H9 (cell line): Measurements from ENCODE around the gene NPS. TPM values are rescaled to one million over a fixed set of nuclear protein-coding genes. Genes with fewer than 3 reads are reported as not detected.

Experiments used
- DNase-seq: peaks from one replicate; pipeline ENCODE4 v3.0.0-alpha.2; 2017
- H2AFZ ChIP-seq: one replicate; pipeline ENCODE4 v1.6.1; 2013; ENCODE audit warnings: mild to moderate bottlenecking, low read length, control low read depth, moderate library complexity
- H2AK5ac ChIP-seq: 2 replicates; pipeline ENCODE4 v1.6.1; 2013; ENCODE audit warnings: low read length, control low read depth, mixed read lengths; ENCODE audit not compliant: insufficient read length
- H2BK120ac ChIP-seq: one replicate; pipeline ENCODE4 v1.6.1; 2013; ENCODE audit warnings: low read depth, mild to moderate bottlenecking, low read length, control low read depth, inconsistent platforms; ENCODE audit not compliant: poor library complexity, severe bottlenecking
- H2BK12ac ChIP-seq: 2 replicates; pipeline ENCODE4 v1.6.1; 2013; ENCODE audit warnings: low read length, control low read depth, mixed read lengths, low read depth; ENCODE audit not compliant: insufficient read length
- H2BK15ac ChIP-seq: 2 replicates; pipeline ENCODE4 v1.6.1; 2013; ENCODE audit warnings: low read depth, low read length, control low read depth
- H2BK20ac ChIP-seq: one replicate; pipeline ENCODE4 v1.6.1; 2013; ENCODE audit warnings: low read depth, mild to moderate bottlenecking, low read length, control low read depth, inconsistent platforms; ENCODE audit not compliant: poor library complexity, severe bottlenecking
- H2BK5ac ChIP-seq: 2 replicates; pipeline ENCODE4 v1.6.1; 2013; ENCODE audit warnings: low read length, control low read depth, mixed read lengths; ENCODE audit not compliant: insufficient read length
- H3K14ac ChIP-seq: 2 replicates; pipeline ENCODE4 v1.6.1; 2013; ENCODE audit warnings: low read length, control low read depth; ENCODE audit not compliant: insufficient read depth
- H3K18ac ChIP-seq: 2 replicates; pipeline ENCODE4 v1.6.1; 2013; ENCODE audit warnings: low read depth, mild to moderate bottlenecking, mixed read lengths, low read length, control low read depth; ENCODE audit not compliant: insufficient read length
- H3K23ac ChIP-seq: 2 replicates; pipeline ENCODE4 v1.6.1; 2013; ENCODE audit warnings: low read length, control low read depth, mixed read lengths, low read depth; ENCODE audit not compliant: insufficient read length
- H3K23me2 ChIP-seq: 2 replicates; pipeline ENCODE4 v1.6.1; 2013; ENCODE audit warnings: low read depth, mild to moderate bottlenecking, mixed read lengths, low read length, control low read depth; ENCODE audit not compliant: insufficient read length, poor library complexity, severe bottlenecking
- H3K27ac ChIP-seq: 2 replicates; pipeline ENCODE4 v1.5.1; 2013; ENCODE audit warnings: low read length, control low read depth, mixed read lengths, low read depth; ENCODE audit not compliant: insufficient read length
- H3K27me3 ChIP-seq: 2 replicates; pipeline ENCODE4 v1.6.1; 2013; ENCODE audit warnings: low read length, control low read depth, inconsistent platforms; ENCODE audit not compliant: insufficient read depth
- H3K4ac ChIP-seq: 2 replicates; pipeline ENCODE4 v1.6.1; 2013; ENCODE audit warnings: low read depth, mild to moderate bottlenecking, control low read depth, inconsistent platforms, low read length, moderate library complexity
- H3K4me1 ChIP-seq: 2 replicates; pipeline ENCODE4 v1.6.1; 2013; ENCODE audit warnings: low read length, control low read depth, inconsistent platforms; ENCODE audit not compliant: insufficient read depth
- H3K4me2 ChIP-seq: 2 replicates; pipeline ENCODE4 v1.6.1; 2013; ENCODE audit warnings: low read length, control low read depth, mixed read lengths; ENCODE audit not compliant: insufficient read length, insufficient read depth
- H3K56ac ChIP-seq: 2 replicates; pipeline ENCODE4 v1.6.1; 2013; ENCODE audit warnings: low read depth, mild to moderate bottlenecking, mixed read lengths, low read length, control low read depth; ENCODE audit not compliant: insufficient read length
- H3K79me1 ChIP-seq: 2 replicates; pipeline ENCODE4 v1.6.1; 2013; ENCODE audit warnings: low read depth, mild to moderate bottlenecking, moderate library complexity, low read length, control low read depth, inconsistent platforms; ENCODE audit not compliant: insufficient read depth, poor library complexity, severe bottlenecking
- H3K79me2 ChIP-seq: 2 replicates; pipeline ENCODE4 v1.6.1; 2013; ENCODE audit warnings: low read length, control low read depth, inconsistent platforms; ENCODE audit not compliant: insufficient read depth
- H3K9ac ChIP-seq: 2 replicates; pipeline ENCODE4 v1.6.1; 2013; ENCODE audit warnings: low read length, control low read depth, mixed read lengths; ENCODE audit not compliant: insufficient read length; ENCODE audit errors: extremely low read depth
- H3K9me3 ChIP-seq: one replicate; pipeline ENCODE4 v1.6.1; 2013; ENCODE audit warnings: low read depth, low read length, inconsistent platforms; ENCODE audit not compliant: control insufficient read depth
- H3T11ph ChIP-seq: one replicate; pipeline ENCODE4 v1.6.1; 2013; ENCODE audit warnings: mild to moderate bottlenecking, low read length, control low read depth, inconsistent platforms
- H4K20me1 ChIP-seq: one replicate; pipeline ENCODE4 v1.6.1; 2013; ENCODE audit not compliant: control insufficient read depth, insufficient read length, insufficient read depth
- H4K5ac ChIP-seq: 2 replicates; pipeline ENCODE4 v1.6.1; 2013; ENCODE audit warnings: low read depth, mild to moderate bottlenecking, mixed read lengths, low read length, control low read depth; ENCODE audit not compliant: insufficient read length
- H4K8ac ChIP-seq: replicated peaks from 2 replicates; pipeline ENCODE4 v1.6.1; 2013; ENCODE audit warnings: low read length, control low read depth, mixed read lengths, low read depth; ENCODE audit not compliant: insufficient read length
- H4K91ac ChIP-seq: 2 replicates; pipeline ENCODE4 v1.6.1; 2013; ENCODE audit warnings: low read depth, mild to moderate bottlenecking, moderate library complexity, mixed read lengths, low read length, control low read depth; ENCODE audit not compliant: insufficient read length
- H3K27ac Mint-ChIP-seq, 3 experiments: 2 replicates in 2 of 3; 3 replicates in 1 of 3; pipeline ENCODE4 v1.8.0; 2020 to 2021; ENCODE audit warnings: mixed read lengths in 3 of 3, mild to moderate bottlenecking in 1 of 3, moderate library complexity in 1 of 3
- H3K27me3 Mint-ChIP-seq: 2 replicates; pipeline ENCODE4 v1.8.0; 2021; ENCODE audit warnings: low read depth, mild to moderate bottlenecking, moderate library complexity, mixed read lengths
- H3K36me3 Mint-ChIP-seq, 3 experiments: 2 replicates in 2 of 3; 3 replicates in 1 of 3; pipeline ENCODE4 v1.8.0; 2020 to 2021; ENCODE audit warnings: low read depth in 3 of 3, mixed read lengths in 3 of 3; ENCODE audit not compliant: insufficient read depth in 1 of 3
- H3K4me1 Mint-ChIP-seq, 2 experiments: 2 replicates each; pipeline ENCODE4 v1.8.0; 2020; ENCODE audit warnings: mixed read lengths in 2 of 2
- H3K4me3 Mint-ChIP-seq, 2 experiments: 2 replicates in 1 of 2; 3 replicates in 1 of 2; pipeline ENCODE4 v1.8.0; 2020 to 2021; ENCODE audit warnings: mild to moderate bottlenecking in 2 of 2, mixed read lengths in 2 of 2, moderate library complexity in 1 of 2
- H3K9me3 Mint-ChIP-seq, 2 experiments: 2 replicates in 1 of 2; 3 replicates in 1 of 2; pipeline ENCODE4 v1.8.0; 2020; ENCODE audit warnings: mild to moderate bottlenecking in 2 of 2, mixed read lengths in 2 of 2, moderate library complexity in 1 of 2
- CTCF ChIP-seq: fragments of 200-600 bp; sonication (generic); conservative IDR thresholded peaks from 3 replicates; pipeline ENCODE4 v1.8.0; 2021; ENCODE audit warnings: antibody characterized with exemption, mild to moderate bottlenecking
- WGBS: extraction: QIAGEN DNeasy Blood & Tissue Kit; methylation state at CpG from one replicate; pipeline ENCODE4 v1.1.7; 2013; ENCODE audit warnings: missing lambda C conversion rate, low lambda C conversion rate, mixed read lengths; ENCODE audit not compliant: insufficient read length; ENCODE audit errors: extremely low coverage; 5-methylcytosine and 5-hydroxymethylcytosine counted together
- long read RNA-seq: library from polyadenylated mRNA; unstranded; transcript quantifications from one replicate; pipeline ENCODE4 v2.0.0, GENCODE V29; 2020
- total RNA-seq: library from RNA; stranded (reverse); gene quantifications from 2 replicates; pipeline ENCODE4 v1.2.1, GENCODE V29; 2021

The NPS gene
- not detected in 2 replicates for total RNA-seq
- long read RNA-seq = 0 reads

- H3K27ac ChIP-seq = no peak within 1 kb of the TSS
These were observed at the start of gene NPS for GRCh38 chr10:127549009-127549408. Gene NPS (plus strand): TSS chr10:127549309. CDS start chr10:127549369, 60 bp downstream.

More at GRCh38 chr10:127549009-127549408, at the start of gene NPS:
- Histone ChIP-seq H2BK5ac (no peak within 1 kb of the TSS), H3K27me3 (no peaks in the 10 kb centered on the region), H3K56ac (no peak within 1 kb of the TSS), H4K91ac (no peak within 1 kb of the TSS), H3K9me3 (no peaks in the 10 kb centered on the region), H3K23ac (no peak within 1 kb of the TSS), H4K5ac (no peak within 1 kb of the TSS), H3K14ac (no peak within 1 kb of the TSS), H3T11ph (no peak within 1 kb of the TSS), H3K79me2 (no peaks in the 10 kb centered on the region), H3K9ac (no peak within 1 kb of the TSS), H2AFZ (no peak within 1 kb of the TSS), H2BK15ac (no peak within 1 kb of the TSS), H2AK5ac (no peak within 1 kb of the TSS), H4K20me1 (no peaks in the 10 kb centered on the region), H3K4me1 (0 out of 2 replicates have a peak, but pooled peaks cover 2% of the 10 kb centered on the region), H2BK20ac (no peak within 1 kb of the TSS), H2BK120ac (no peak within 1 kb of the TSS), H2BK12ac (no peak within 1 kb of the TSS), H3K23me2 (no peaks in the 10 kb centered on the region), H3K4ac (no peak within 1 kb of the TSS), H3K18ac (no peak within 1 kb of the TSS), H4K8ac (no peak within 1 kb of the TSS), H3K79me1 (no peaks in the 10 kb centered on the region), H3K4me2 (no peak within 1 kb of the TSS)
- Mint-ChIP-seq H3K27ac (no peak within 1 kb of the TSS), H3K36me3 (no peaks in the 10 kb centered on the region; a peak in 1 of 7 replicates), H3K4me1 (no peaks in the 10 kb centered on the region), H3K4me3 (no peak within 1 kb of the TSS), H3K27me3 (peaks cover 3% of the 10 kb centered on the region), H3K9me3 (peaks cover 6 to 12% of the 10 kb centered on the region in 2 experiments; a peak in 4 of 5 replicates)
- DNase-seq = no peak
- TF ChIP-seq CTCF = no peak
- WGBS = no CpG with 5 or more reads among the region's 4 CpGs
